Posterior vena cava (tissue), 2 donors: ENCODE measurements around the gene SYK. TPM values are rescaled to one million over a fixed set of nuclear protein-coding genes. Genes with fewer than 3 reads are reported as not detected.
"Not testable (repeated sequence)": the region's sequence is repeated elsewhere in the genome, so short reads cannot be mapped to it uniquely, and the experiment has no call there.

Source experiments
- DNase-seq: peaks from one replicate; pipeline ENCODE4 v3.0.0-alpha.2; 2020; ENCODE audit warnings: low spot score
- intact Hi-C, 2 donors: fragments of 100-400 bp; cut with DNase I; formaldehyde crosslinking; loops; one replicate each; pipeline versions ENCODE4 v1.14.1 to v1.14.2; 2022 to 2023
- total RNA-seq, 2 donors: library from RNA; stranded (reverse); fragmentation: NEBNext Ultra II Directional; extraction: Animal tissue kit (Norgen Biotek cat#: 25700); gene quantifications; one replicate each; pipeline ENCODE4 v1.2.1, GENCODE V29; 2021
- donor health status: DM: yes; HTN: yes; CAD: no.
- donor health status: DM: yes; HTN: yes; CAD: no.

Gene SYK
- total RNA-seq, 2 donors from 2014 or later, result 13.2 to 19.5 TPM

GRCh38 chr9:90816690-90817089, 15.1 kb downstream of the SYK start:
- intact Hi-C loops, result no loop called here
- no peak for DNase-seq

GRCh38 chr9:90818279-90818678, 16.7 kb downstream of the SYK start:
- intact Hi-C loops, result no loop called here
- no peak for DNase-seq

- not testable (repeated sequence) for DNase-seq
Observed at GRCh38 chr9:90820406-90820805, 18.8 kb downstream of the SYK start.

GRCh38 chr9:90821236-90821635, 19.6 kb downstream of the SYK start:
- intact Hi-C loops, DNase-seq: not testable (repeated sequence)

More at GRCh38 chr9:90820406-90820805, 18.8 kb downstream of the SYK start:
- intact Hi-C loops, result not testable (repeated sequence)

- DNase-seq, result no peak
- intact Hi-C loops, result no loop called here
Observed at GRCh38 chr9:90821697-90822096, 20.1 kb downstream of the SYK start.

- intact Hi-C loops, result no loop called here
- DNase-seq, result no peak
Observed at GRCh38 chr9:90822866-90823265, 21.2 kb downstream of the SYK start.

GRCh38 chr9:90825586-90825985, 24.0 kb downstream of the SYK start:
- DNase-seq, result no peak
- intact Hi-C loops, result no loop called here

GRCh38 chr9:90826326-90827020, 24.9 kb downstream of the SYK start:
- no peak for DNase-seq
- intact Hi-C loops, result no loop called here

GRCh38 chr9:90827181-90827871, 25.7 kb downstream of the SYK start:
- DNase-seq, result no peak
- intact Hi-C loops, result no loop called here

- no peak for DNase-seq
- intact Hi-C loops, result loop anchor here in 1 of 2 donors (5.0 kb wide), 1 partner anchor 653 kb away; no protein-coding TSS in a partner anchor
Observed at GRCh38 chr9:90830051-90830450, 28.4 kb downstream of the SYK start.

GRCh38 chr9:90830977-90831376, 29.4 kb downstream of the SYK start:
- DNase-seq, result no peak
- intact Hi-C loops, result loop anchor here in 1 of 2 donors (5.0 kb wide), 1 partner anchor 654 kb away; no protein-coding TSS in a partner anchor

- DNase-seq, result no peak
- intact Hi-C loops, result loop anchor here in 1 of 2 donors (5.0 kb wide), 1 partner anchor 655 kb away; no protein-coding TSS in a partner anchor
Observed at GRCh38 chr9:90832261-90832660, 30.6 kb downstream of the SYK start.

GRCh38 chr9:90834828-90835595, 33.4 kb downstream of the SYK start:
- DNase-seq, result no peak
- intact Hi-C loops, result loop anchor here in 1 of 2 donors (5.0 kb wide), 1 partner anchor 658 kb away; no protein-coding TSS in a partner anchor

- intact Hi-C loops, result no loop called here
- no peak for DNase-seq
Observed at GRCh38 chr9:90836411-90837080, 34.9 kb downstream of the SYK start.

GRCh38 chr9:90838098-90838497, 36.5 kb downstream of the SYK start:
- intact Hi-C loops, result no loop called here
- DNase-seq, result no peak

GRCh38 chr9:90838581-90839154, 37.0 kb downstream of the SYK start:
- no peak for DNase-seq
- intact Hi-C loops, result no loop called here

- DNase-seq, result no peak
- intact Hi-C loops, result no loop called here
Observed at GRCh38 chr9:90839183-90839728, 37.6 kb downstream of the SYK start.

GRCh38 chr9:90840696-90841095, 39.1 kb downstream of the SYK start:
- no peak for DNase-seq
- intact Hi-C loops, result no loop called here

GRCh38 chr9:90841213-90841612, 39.6 kb downstream of the SYK start:
- DNase-seq, result no peak
- intact Hi-C loops, result no loop called here
